Activated CD8-positive, alpha-beta memory T cell treated with anti-CD3 and anti-CD28 coated beads, Interleukin-2, amount 50 U/mL, for 48 hours (primary cell): ENCODE results near the gene IFRD1.

Experiments used
- DNase-seq: peaks from one replicate; pipeline ENCODE4 v3.0.0-alpha.2; 2020

The IFRD1 gene

GRCh38 chr7:112449902-112450806, at the start of gene IFRD1:
IFRD1 (plus strand) TSS chr7:112450460; CDS start chr7:112450689, 229 bp downstream.
- peak; percentile 100 for DNase-seq

DNA sequence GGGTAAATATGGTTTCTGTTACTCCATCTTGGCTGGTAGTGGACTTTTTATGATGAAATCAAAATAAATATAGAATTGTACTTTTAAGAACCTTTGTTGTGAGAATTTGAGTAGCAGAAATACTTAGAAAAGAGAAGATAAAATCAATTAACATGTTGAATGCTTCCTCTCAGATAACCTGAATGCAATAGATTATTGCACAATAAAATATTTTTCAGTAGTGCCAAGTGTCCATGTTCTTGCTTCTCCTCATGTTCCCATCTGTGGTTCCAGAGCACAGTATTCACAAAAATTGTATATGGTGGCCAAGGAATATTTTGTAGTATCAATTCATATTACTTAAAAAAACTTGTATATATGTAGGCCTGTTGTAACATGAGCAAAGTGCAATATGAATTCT, 45.9 kb upstream of the IFRD1 start:
- DNase-seq, result no peak

- DNase-seq, result no peak
These were observed 45.0 kb upstream of the IFRD1 start for GRCh38 chr7:112405286-112405685.

GRCh38 chr7:112407261-112407660, 43.0 kb upstream of the IFRD1 start:
- no peak for DNase-seq

DNA sequence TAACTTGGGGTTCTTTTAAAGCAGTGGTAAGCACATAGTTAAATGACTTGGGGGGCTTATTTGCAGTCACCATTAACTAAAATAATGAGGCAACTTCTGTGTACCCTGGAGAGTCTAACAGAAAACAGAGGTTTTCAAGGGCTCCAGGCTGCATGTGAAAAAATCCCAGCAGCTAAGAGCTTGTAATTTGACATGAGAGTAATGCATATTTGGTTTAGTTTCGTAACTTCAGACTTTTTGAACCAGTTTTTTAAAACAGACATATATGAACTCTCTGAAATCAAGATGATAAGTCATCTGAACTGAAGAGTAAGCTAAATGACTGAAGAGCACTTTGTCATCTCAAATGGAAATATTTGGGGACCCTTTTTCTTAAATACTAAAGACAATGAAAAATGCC, 40.2 kb upstream of the IFRD1 start:
- no peak for DNase-seq

- no peak for DNase-seq
These were observed 39.0 kb upstream of the IFRD1 start for GRCh38 chr7:112411186-112411795.

GRCh38 chr7:112414855-112415490, 35.3 kb upstream of the IFRD1 start:
- no peak for DNase-seq

GRCh38 chr7:112416127-112416526, 34.1 kb upstream of the IFRD1 start:
- no peak for DNase-seq

DNA sequence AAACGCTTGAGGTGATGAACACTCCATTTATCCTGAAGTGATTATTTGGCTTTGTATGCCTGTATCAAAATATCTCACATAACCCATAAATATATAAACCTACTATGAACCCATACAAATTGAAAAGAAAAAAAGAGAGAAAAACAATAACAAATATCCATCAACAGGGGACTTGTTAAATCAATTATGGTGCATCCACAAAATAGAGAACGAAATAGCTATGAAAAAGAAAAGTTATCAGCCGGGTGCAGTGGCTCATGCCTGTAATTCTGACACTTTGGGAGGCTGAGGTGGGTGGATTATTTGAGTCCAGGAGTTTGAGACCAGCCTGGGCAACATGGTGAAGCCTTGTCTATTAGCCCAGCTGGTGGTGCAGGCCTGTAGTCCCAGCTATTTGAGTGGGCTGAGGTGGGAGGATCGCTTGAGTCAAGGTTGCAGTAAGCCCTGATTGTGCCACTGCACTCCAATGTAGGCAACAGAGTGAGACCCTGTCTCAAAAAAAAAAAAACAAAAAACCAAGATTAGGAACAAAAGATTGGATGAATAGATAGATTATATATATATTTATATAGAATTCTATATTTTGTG, 30.6 kb upstream of the IFRD1 start:
- DNase-seq, result no peak

- DNase-seq, result no peak
These were observed 29.9 kb upstream of the IFRD1 start for GRCh38 chr7:112420236-112420861.

GRCh38 chr7:112421666-112422486, 28.4 kb upstream of the IFRD1 start:
- DNase-seq, result peak; percentile 49

- peak; percentile 51 for DNase-seq
These were observed 27.3 kb upstream of the IFRD1 start for GRCh38 chr7:112422842-112423496.

DNA sequence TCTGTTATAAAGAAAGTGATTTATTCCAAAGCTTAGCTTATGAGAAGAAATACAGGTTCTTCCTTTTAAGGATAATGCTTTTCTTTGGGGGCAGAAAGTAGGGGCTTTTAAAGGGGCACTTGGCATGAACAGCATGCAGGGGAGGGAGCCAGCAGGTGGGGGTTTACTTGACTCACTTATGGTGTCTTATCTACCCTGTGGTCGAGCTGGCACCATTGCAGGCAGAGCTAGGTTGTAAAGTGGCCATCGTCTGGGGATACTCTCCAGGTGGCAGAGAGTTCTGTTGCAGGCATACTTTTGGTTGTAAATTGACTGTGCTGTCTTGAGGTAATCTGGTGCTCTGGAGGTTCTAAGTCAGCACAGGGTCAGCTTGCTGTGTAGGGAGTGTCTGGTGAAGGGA, 26.3 kb upstream of the IFRD1 start:
- DNase-seq, result no peak

DNA sequence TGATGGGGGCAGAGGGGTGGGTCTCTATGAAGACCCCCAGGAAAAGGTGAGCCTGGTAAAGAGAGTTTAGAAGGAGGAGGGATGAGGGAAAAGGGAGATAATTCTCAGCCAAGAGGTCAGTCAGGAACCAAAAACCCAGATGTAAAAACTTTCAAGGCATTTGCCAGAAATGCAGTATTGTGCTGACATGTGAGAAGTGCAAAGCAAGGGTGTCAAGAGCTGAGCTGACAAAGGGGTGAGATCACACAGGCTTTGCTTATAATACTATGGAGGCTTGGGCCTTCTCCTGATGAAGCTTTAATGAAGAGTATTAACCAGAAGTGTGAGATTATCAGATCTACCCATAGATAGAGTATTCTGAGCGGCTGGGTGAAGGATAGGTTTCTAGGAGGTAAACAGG, 22.3 kb upstream of the IFRD1 start:
- no peak for DNase-seq

- DNase-seq, result no peak
These were observed 21.5 kb upstream of the IFRD1 start for GRCh38 chr7:112428715-112429114.

DNA sequence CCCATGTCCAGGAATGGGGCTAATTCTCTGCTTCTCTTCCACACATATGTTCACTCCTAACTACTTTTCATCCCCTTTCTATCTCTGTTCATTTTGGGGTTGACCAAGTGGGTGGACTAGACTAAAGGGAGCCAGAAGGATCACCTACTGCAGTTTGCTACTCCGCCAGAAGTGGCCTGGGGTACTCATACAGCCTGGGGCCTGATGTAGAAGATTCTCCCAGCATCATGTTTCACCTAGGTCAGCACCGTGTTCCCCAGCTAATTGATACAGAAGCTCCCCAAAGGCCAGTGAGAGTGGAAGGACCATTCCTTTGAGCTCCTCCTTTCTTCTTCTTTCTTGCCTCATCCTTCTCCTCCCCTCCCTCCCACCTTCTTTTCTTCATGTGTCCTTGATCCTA, 19.6 kb upstream of the IFRD1 start:
- DNase-seq, result no peak

- no peak for DNase-seq
These were observed 18.5 kb upstream of the IFRD1 start for GRCh38 chr7:112431803-112432202.

GRCh38 chr7:112433289-112433688, 17.0 kb upstream of the IFRD1 start:
- DNase-seq, result no peak

GRCh38 chr7:112437072-112437471, 13.2 kb upstream of the IFRD1 start:
- DNase-seq, result no peak

- DNase-seq, result no peak
These were observed 10.8 kb upstream of the IFRD1 start for GRCh38 chr7:112439476-112439875.

- no peak for DNase-seq
These were observed 8.1 kb upstream of the IFRD1 start for GRCh38 chr7:112442210-112442609.

- no peak for DNase-seq
These were observed 5.8 kb upstream of the IFRD1 start for GRCh38 chr7:112444505-112444904.
